Limb (tissue), 2 donors: Measurements from ENCODE around the gene PITPNM3.
"Not testable (repeated sequence)": the region's sequence is repeated elsewhere in the genome, so short reads cannot be mapped to it uniquely, and the experiment has no call there.

ENCODE experiments used
- DNase-seq, 2 donors: peaks; one replicate each; pipeline ENCODE4 v3.0.0-alpha.2; 2016; ENCODE audit errors: extremely low spot score in 2 of 2

The PITPNM3 gene

GRCh38 chr17:6556121-6557039 lies at the start of gene PITPNM3:
Gene PITPNM3 (minus strand): TSS chr17:6556555. CDS start chr17:6556406, 149 bp downstream.
- DNase-seq = peak in 1 of 2 donors; percentile 60

DNA sequence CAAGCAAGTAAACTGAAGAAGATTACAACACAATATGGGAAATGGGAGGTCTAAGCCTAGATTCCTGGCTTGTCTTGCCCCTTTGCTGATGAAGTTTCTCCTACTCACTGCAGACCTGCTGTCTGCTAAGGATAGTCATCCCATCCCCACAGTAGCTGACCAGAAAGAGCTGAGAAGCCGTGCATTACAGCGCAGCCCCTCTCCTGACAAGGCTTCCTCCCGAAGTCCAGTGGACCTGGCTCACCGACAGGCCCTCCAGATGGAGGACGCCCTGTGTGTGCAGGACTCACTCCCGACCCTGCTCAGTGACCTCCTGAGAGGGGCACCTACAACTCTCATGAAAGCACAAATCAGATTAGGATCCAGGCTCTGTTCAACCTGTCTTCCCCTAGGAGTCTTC lies 48.8 kb upstream of the PITPNM3 start:
- no peak for DNase-seq

- peak; percentile 4 to 33 for DNase-seq
Measured at GRCh38 chr17:6603744-6604325, 47.5 kb upstream of the PITPNM3 start.

GRCh38 chr17:6602141-6602540 lies 45.8 kb upstream of the PITPNM3 start:
- DNase-seq = no peak

GRCh38 chr17:6599364-6599763 lies 43.0 kb upstream of the PITPNM3 start:
- no peak for DNase-seq

DNA sequence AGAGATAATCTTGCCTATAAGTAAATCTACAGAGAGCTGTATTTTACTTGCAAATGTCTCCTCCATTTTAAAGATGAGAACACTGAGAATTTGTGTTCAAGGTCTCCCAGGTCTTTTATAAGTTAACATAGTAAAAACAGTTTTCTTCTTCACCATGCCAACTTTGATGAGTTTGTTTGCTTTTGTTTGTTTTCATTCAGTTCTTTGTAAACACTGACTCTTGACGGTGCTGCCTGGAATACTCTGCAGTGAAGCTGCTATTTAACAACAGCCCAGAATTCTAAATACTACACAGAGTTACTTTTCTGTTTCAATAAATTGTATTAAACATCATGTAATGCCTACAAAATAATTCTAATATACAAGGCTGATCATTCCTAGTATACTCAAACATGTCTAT lies 41.4 kb upstream of the PITPNM3 start:
- DNase-seq = no peak

- no peak for DNase-seq
Measured at GRCh38 chr17:6596941-6597340, 40.6 kb upstream of the PITPNM3 start.

GRCh38 chr17:6596511-6596910 lies 40.2 kb upstream of the PITPNM3 start:
- DNase-seq = no peak

DNA sequence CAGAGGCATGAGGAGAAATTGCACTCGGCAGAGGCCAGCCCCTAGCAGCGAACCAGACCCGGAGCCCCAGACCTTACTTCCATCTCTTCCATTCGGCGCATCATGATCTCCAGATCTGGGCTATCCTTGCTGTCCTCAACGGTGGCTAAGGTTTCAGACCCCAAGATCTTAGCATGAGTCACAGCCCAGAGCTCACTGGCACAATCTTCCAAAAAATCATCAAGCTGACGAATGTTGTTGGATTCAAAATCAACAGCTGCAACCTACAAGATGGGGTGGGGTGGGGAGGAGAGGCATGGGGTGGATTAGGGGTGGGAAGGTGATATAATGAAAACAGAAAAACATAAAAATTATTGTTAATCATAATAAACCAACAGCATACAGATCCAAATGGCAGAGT lies 39.7 kb upstream of the PITPNM3 start:
- no peak for DNase-seq

- DNase-seq = not testable (repeated sequence)
Measured at GRCh38 chr17:6593371-6593770, 37.0 kb upstream of the PITPNM3 start.

GRCh38 chr17:6592173-6592572 lies 35.8 kb upstream of the PITPNM3 start:
- DNase-seq = no peak

DNA sequence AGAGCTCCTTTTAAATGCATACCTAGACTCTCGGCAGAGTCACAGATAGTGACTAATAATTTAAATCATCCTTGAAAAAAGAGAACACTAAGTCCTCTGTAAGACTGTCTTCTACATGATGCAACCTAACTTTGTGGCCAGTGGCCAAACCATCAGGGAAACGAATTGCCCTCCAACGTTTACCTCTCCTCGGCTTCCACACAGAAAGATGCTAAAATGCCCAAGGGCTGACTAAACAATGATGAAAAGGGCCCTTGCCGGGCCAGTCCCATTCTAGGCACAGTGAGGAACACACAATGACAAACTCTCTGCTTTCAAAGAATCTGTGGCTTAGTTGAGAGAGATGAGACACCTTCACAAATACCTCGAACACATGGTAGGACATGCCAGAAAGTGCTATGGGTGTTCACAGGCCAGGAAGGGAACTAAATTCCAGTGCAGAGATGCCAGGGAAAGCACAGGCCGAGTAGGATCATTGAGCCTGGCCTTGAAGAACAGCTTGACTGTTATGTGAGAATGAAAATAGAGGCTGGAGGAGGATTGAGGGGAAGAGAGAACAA lies 35.3 kb upstream of the PITPNM3 start:
- no peak for DNase-seq

GRCh38 chr17:6589266-6589946 lies 33.1 kb upstream of the PITPNM3 start:
- no peak for DNase-seq

- DNase-seq = no peak
Measured at GRCh38 chr17:6588165-6588564, 31.8 kb upstream of the PITPNM3 start.

DNA sequence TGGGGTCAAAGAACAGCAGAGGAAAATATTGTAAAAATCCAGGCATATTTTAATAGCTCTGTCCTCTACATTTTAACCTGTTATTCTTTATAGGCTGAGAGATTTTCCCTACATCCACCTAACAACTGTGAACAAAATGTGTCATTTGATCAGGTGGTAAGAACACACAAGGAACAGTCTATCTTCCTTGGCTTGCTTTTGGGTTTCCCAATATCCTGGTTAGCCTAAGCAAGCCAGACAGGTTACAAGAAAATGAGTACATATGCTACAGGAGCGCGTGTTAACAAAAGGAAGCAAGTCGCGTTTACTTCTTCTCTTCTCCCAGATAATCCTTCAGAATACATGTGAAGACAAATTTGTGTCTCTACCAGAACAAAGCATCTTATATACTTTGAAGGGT lies 31.0 kb upstream of the PITPNM3 start:
- no peak for DNase-seq

DNA sequence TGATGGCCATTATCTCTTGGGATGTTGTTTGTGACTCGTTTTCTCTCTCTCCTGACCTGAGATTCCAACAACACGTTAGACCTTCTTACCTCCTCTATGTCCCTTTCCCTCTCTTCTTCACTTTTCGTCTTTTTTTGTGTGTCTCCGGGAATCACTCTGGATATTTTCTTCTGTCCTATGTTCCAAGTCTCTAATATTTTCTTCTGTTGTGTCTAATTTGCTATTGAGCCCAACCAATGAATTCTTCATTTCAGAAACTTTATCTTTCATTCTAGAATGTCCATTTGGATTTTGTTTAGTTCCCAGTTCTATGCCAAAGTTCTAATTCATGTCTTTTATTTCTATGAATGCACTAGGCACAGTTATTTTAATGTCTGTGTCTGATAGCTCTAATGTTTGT lies 27.1 kb upstream of the PITPNM3 start:
- no peak for DNase-seq

- no peak for DNase-seq
Measured at GRCh38 chr17:6580625-6581024, 24.3 kb upstream of the PITPNM3 start.

DNA sequence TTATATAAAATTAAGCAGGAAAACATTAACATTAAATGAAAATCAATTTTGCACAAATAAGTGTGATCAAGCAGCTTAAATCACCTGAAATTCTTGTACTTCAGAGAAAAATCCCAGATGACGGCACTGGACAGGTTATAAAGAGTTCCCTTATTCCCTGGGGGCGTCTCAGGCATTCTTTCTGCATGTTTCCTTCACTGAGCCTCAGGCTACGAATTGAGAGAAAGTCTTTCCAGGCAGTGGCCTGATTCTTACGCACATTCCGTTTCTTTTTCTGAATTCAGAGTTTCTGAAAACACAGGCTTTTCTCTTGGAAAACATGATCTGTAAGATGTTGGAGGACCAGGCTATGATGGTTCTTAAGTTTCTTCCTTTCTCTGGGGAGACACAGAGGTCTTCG lies 22.1 kb upstream of the PITPNM3 start:
- no peak for DNase-seq

- no peak for DNase-seq
Measured at GRCh38 chr17:6577686-6578263, 21.4 kb upstream of the PITPNM3 start.

DNA sequence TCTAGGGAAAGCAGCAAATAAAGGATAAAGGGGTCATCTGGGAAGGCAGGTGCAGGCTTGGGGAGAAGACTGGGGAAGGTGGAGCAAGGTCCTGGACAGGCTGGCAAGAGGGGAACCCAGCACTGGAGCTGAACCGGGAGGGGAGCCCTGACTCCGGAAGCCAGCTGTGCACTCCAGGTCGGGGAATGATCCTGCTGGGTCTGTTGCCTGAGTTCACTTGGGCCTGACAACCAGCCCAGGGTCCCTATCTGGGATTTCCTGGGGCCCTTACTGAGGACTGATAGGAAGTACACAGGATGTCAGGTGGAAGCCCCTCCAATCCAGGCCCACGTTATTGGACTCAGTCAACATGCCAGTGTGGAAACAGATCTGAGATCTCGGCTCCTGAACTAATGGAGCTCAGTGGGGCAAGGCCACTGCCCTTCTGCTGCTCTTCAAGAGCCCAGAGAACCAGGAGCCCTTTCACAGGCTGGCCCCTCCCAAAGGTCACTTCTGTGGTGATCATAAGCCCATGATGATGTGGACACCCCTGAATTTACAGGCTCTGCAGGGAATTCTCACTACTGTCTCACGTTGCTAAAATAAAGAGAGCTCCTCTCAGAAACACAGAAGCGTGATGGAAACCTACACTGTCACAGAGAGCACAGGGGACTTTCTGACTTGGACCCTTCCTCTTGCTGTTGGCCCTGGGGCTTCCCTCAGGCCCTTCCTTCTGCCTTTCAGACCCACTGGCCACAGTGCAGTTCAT lies 19.9 kb upstream of the PITPNM3 start:
- no peak for DNase-seq

GRCh38 chr17:6575596-6575988 lies 19.2 kb upstream of the PITPNM3 start:
- DNase-seq = no peak
